Left ventricle myocardium inferior (tissue), 1 donor: ENCODE data around the gene METTL24. TPM values are rescaled to one million over a fixed set of nuclear protein-coding genes. Genes with fewer than 3 reads are reported as not detected.
"Not testable (repeated sequence)": the region's sequence is repeated elsewhere in the genome, so short reads cannot be mapped to it uniquely, and the experiment has no call there.

Source experiments
- DNase-seq: peaks from one replicate; pipeline ENCODE4 v3.0.0-alpha.2; 2020
- H3K27ac ChIP-seq: fragments of 200-600 bp; replicated peaks from 2 replicates; pipeline ENCODE4 v1.8.0; 2021
- H3K27me3 ChIP-seq: fragments of 200-600 bp; 2 replicates; pipeline ENCODE4 v1.8.0; 2021; ENCODE audit warnings: low read depth
- H3K36me3 ChIP-seq: fragments of 200-600 bp; 2 replicates; pipeline ENCODE4 v1.8.0; 2021
- H3K4me1 ChIP-seq: fragments of 200-600 bp; 2 replicates; pipeline ENCODE4 v1.8.0; 2021
- H3K4me3 ChIP-seq: fragments of 200-600 bp; 2 replicates; pipeline ENCODE4 v1.8.0; 2021; ENCODE audit warnings: mild to moderate bottlenecking, moderate library complexity
- H3K9me3 ChIP-seq: fragments of 200-600 bp; replicated peaks from 2 replicates; pipeline ENCODE4 v1.8.0; 2021
- CTCF ChIP-seq: fragments of 200-600 bp; IDR thresholded peaks from 2 replicates; pipeline ENCODE4 v1.8.0; 2021; ENCODE audit warnings: antibody characterized with exemption, mild to moderate bottlenecking, borderline replicate concordance
- intact Hi-C: fragments of 100-400 bp; cut with micrococcal nuclease; formaldehyde crosslinking; loops from one replicate; pipeline ENCODE4 v1.11.0; 2022
- total RNA-seq: library from RNA; stranded (reverse); fragmentation: NEBNext Ultra II Directional; extraction: Animal tissue kit (Norgen Biotek cat#: 25700); gene quantifications from one replicate; pipeline ENCODE4 v1.2.1, GENCODE V29; 2021
- donor health status: DM: no; HTN: yes; CAD: no; lungs with severe emphysema.

Gene METTL24
- total RNA-seq, 1 donor from 2014 or later = 1.2 TPM

GRCh38 chr6:110317646-110318045 is 40.5 kb downstream of the METTL24 start:
- TF ChIP-seq CTCF = no peak
- H3K4me1 ChIP-seq = no peaks in the 10 kb centered on the region
- no peaks in the 10 kb centered on the region for H3K36me3 ChIP-seq
- no peak for DNase-seq
- H3K9me3 ChIP-seq = no peaks in the 10 kb centered on the region
- H3K27me3 ChIP-seq = no peaks in the 10 kb centered on the region
- intact Hi-C loops = no loop called here
- H3K27ac ChIP-seq = no peak overlapping the region
- H3K4me3 ChIP-seq = no peak overlapping the region

DNA sequence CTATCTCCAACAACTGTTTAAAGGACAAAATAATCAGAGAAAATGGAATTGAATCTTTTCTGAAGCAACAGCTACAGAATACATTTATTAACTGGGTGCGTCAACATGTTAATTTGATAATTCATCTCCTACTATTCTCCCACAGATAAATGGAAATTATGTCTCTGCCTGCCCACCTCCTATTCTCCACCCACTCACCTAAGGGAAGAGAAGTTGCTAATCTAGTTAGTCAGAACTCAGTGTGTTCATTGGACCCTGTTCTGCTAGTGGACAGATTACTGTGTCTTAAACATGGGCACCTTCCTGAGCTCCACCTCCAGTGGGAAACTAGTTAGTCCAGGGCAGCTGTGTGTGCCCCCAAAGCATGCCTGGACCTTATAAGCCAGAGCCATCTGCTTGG is 41.0 kb downstream of the METTL24 start:
- intact Hi-C loops = no loop called here
- no peak overlapping the region for H3K4me3 ChIP-seq
- no peaks in the 10 kb centered on the region for H3K36me3 ChIP-seq
- H3K27me3 ChIP-seq = no peaks in the 10 kb centered on the region
- no peaks in the 10 kb centered on the region for H3K9me3 ChIP-seq
- no peak overlapping the region for H3K27ac ChIP-seq
- no peaks in the 10 kb centered on the region for H3K4me1 ChIP-seq
- no peak for DNase-seq
- no peak for TF ChIP-seq CTCF

DNA sequence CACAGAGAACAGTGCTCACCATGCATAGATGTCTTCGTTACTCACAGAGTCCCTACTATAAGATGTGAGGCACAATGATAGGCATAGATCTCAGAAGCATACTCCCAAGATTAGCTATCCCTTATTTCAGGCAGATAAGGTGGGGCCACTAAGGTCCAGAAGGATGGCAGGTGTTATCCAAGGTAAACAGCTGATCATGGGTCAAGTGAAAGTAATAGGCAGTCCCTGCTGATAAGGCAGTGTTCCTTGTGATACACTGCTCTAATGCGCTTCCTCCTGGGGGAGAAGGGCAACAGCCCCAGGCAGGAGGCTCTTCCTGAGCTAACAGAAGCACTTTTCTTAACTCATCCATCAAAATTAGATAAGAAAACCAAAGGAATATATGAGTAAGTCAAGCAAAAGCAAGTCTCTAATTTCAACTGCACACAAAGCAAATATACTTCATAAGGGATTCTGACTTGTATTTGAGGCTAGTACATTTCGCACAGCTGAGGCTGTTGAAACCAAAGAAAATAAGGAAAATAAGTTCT is 42.2 kb downstream of the METTL24 start:
- H3K4me3 ChIP-seq = no peak overlapping the region
- no peaks in the 10 kb centered on the region for H3K9me3 ChIP-seq
- no peaks in the 10 kb centered on the region for H3K27me3 ChIP-seq
- no peaks in the 10 kb centered on the region for H3K4me1 ChIP-seq
- no peak for DNase-seq
- no peak for TF ChIP-seq CTCF
- H3K36me3 ChIP-seq = no peaks in the 10 kb centered on the region
- no peak overlapping the region for H3K27ac ChIP-seq
- intact Hi-C loops = no loop called here

DNA sequence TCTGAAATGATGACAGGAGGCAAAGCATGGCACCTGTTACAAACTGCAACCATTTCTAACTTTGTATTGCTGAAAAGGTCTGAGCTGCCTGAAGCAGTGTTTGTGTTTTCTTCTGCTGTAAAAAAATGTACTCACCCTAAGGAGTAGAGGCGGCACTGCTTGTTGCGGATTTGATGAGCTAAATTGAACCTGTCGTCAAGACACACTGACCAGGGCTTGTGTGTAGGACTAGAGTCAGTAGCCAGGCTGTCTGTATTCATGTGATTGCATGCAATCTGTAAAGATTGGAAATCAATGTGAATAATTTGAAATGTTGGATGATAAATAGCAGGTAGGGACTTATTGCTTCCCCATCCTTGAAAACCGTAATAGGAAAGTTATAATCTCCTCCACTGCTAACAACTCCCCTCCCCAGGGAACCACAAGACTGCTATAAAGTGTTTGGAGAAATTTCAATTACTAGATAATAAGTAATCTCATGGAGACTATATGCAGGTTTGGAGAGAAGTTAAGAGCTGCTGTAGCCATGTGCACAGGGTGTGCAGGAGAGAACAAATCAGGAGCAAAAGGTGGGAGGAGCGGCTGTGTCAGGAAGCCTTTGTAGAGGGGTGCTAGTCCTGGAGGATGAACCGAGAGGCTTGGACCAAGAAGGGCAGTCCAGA is 42.8 kb downstream of the METTL24 start:
- intact Hi-C loops = no loop called here
- H3K4me1 ChIP-seq = no peaks in the 10 kb centered on the region
- no peak for DNase-seq
- H3K36me3 ChIP-seq = no peaks in the 10 kb centered on the region
- no peaks in the 10 kb centered on the region for H3K27me3 ChIP-seq
- no peaks in the 10 kb centered on the region for H3K9me3 ChIP-seq
- no peak overlapping the region for H3K27ac ChIP-seq
- no peak for TF ChIP-seq CTCF
- H3K4me3 ChIP-seq = no peak overlapping the region

DNA sequence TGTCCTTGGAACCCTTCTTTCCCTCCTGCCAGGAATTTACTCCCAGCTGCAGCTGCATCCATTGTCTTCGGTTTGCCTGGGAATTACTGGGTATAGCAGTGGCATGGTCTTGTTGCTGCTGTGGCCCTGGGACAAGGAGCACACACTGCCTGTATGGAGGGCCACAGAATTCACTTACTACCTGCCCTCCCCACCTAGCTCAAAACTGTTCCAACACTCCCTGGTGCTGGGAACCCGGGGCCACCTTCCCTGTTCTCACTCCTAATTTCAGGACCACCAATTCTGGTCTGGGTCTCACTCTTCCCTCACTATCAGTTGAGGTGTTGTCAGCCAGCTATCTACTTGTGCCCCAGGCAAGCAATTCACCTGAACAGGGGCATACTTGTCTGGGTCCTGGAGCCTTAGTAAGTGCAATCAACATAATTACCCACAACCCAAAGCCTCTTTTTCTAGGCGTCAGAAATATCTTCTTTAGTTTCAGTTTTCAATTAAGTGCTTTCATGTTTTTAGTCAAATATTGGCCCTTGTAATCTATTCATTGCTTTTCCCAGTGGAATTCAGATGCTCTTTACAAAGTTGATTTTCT is 47.2 kb downstream of the METTL24 start:
- Histone ChIP-seq H3K27me3 (no peaks in the 10 kb centered on the region), H3K36me3 (no peaks in the 10 kb centered on the region), H3K9me3 (peaks cover under 1% of the 10 kb centered on the region), H3K4me1 (no peaks in the 10 kb centered on the region), H3K27ac (no peak overlapping the region), H3K4me3 (no peak overlapping the region)
- intact Hi-C loops = no loop called here
- no peak for TF ChIP-seq CTCF
- DNase-seq = no peak

- H3K4me3 ChIP-seq, H3K27me3 ChIP-seq, H3K9me3 ChIP-seq, H3K36me3 ChIP-seq, H3K27ac ChIP-seq, DNase-seq, H3K4me1 ChIP-seq, intact Hi-C loops: not testable (repeated sequence)
These were observed 48.7 kb downstream of the METTL24 start for GRCh38 chr6:110309432-110309831.
